Esophagus squamous epithelium (tissue), 4 donors: ENCODE data around the gene RAB11FIP5.
A peak's percentile ranks its signal among the peaks of the same experiment; 100 is the strongest.

Experiments used
- POLR2A ChIP-seq, 4 donors: fragments of 450-650 bp; IDR thresholded peaks; one replicate each; pipeline ENCODE4 v1.6.1; 2017; ENCODE audit warnings: antibody characterized with exemption in 4 of 4, mild to moderate bottlenecking in 4 of 4, moderate library complexity in 3 of 4
- TF ChIP-seq, protein P1 (sequence below), 6 experiments: fragments of 450-650 bp in 4 of 6; fragments of 200-600 bp in 2 of 6; sonication (generic) in 2 of 6; IDR thresholded peaks; one replicate each; pipeline ENCODE4 v1.5.1; 2016 to 2019; ENCODE audit warnings: antibody characterized with exemption in 6 of 6, mild to moderate bottlenecking in 4 of 6, moderate library complexity in 4 of 6

DNA sequence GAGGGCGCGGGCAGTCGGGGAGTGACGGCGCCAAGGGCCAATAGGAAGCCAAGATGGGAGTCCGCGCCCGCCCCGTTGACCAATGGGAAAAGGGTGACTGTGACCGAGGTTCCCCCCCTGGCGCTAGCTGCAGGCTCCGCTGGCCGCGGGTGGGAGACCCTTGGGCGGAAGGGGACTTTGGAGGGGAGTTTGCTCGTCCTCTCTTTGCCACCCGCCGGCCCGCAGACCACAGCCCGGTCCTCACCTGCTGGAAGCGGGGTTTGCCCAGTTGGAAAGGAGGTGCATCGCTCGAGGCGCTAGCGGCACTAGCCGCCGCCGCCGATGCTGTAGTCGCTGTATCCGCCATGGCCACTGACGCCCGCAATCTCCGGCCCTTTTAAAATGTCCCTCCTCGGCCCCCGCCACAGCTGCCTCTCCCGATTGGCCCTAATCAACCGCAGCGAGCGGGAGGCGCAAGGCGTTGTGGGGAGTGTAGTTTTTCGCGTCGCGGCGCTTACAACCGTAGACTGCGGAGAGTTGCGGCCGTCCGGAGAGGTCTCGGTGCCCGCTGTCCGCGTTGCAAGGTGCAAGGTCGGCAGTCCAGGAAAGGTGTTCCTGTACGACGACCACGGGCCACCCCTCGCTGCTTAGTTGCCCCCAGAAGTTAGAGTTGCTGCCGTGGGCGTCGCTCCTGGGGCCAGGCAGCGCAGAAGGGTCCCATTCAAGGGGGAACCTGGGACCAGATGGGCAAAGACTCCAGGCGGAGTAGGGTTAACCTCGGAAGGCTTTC, 41.2 kb downstream of the RAB11FIP5 start, which contains the start of gene SFXN5:
- TF ChIP-seq, protein P1, sequence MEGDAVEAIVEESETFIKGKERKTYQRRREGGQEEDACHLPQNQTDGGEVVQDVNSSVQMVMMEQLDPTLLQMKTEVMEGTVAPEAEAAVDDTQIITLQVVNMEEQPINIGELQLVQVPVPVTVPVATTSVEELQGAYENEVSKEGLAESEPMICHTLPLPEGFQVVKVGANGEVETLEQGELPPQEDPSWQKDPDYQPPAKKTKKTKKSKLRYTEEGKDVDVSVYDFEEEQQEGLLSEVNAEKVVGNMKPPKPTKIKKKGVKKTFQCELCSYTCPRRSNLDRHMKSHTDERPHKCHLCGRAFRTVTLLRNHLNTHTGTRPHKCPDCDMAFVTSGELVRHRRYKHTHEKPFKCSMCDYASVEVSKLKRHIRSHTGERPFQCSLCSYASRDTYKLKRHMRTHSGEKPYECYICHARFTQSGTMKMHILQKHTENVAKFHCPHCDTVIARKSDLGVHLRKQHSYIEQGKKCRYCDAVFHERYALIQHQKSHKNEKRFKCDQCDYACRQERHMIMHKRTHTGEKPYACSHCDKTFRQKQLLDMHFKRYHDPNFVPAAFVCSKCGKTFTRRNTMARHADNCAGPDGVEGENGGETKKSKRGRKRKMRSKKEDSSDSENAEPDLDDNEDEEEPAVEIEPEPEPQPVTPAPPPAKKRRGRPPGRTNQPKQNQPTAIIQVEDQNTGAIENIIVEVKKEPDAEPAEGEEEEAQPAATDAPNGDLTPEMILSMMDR (IDR thresholded peaks at IDR 0.05): peak in 2 of 6 experiments; percentile 11 to 23
- peak in 1 of 4 donors; percentile 39 for TF ChIP-seq POLR2A (IDR thresholded peaks at IDR 0.05)
